ENCODE measurements around the gene GPR17. TPM values are rescaled to one million over a fixed set of nuclear protein-coding genes. Genes with fewer than 3 reads are reported as not detected.

GPR17 gene
- total RNA-seq, 1 donor from 2014 or later = not detected

GRCh38 chr2:127701651-127702394 is 55.9 kb downstream of the GPR17 start:
- H3K27ac Mint-ChIP-seq = peak overlapping the region; percentile 99
- H3K9me3 Mint-ChIP-seq (ENCODE audit: low read depth) = no peaks in the 10 kb centered on the region
- peak; percentile 72 for DNase-seq (ENCODE audit: low spot score, unreplicated experiment)
- TF ChIP-seq CTCF (IDR thresholded peaks at IDR 0.05; ENCODE audit: unreplicated experiment) = peak; percentile 44
- peaks cover 8% of the 10 kb centered on the region for H3K36me3 Mint-ChIP-seq (ENCODE audit: insufficient read depth)
- H3K4me1 Mint-ChIP-seq (ENCODE audit: low read depth) = peaks cover 18% of the 10 kb centered on the region
- H3K4me3 Mint-ChIP-seq (ENCODE audit: low read depth) = peak overlapping the region; percentile 90
- no peaks in the 10 kb centered on the region for H3K27me3 Mint-ChIP-seq

Other genes with a start within 250 kb of the GPR17 start
- gene PROC, start 227.7 kb upstream of the GPR17 start, total RNA-seq = 18.7 and 25.3 TPM in 2 replicates
- gene IWS1, start 119.7 kb upstream of the GPR17 start, total RNA-seq = 60.4 and 61.2 TPM in 2 replicates
- 0.64 TPM in 1 of 2 replicates, not detected in the other for gene MYO7B, start 110.5 kb upstream of the GPR17 start, total RNA-seq
- gene LIMS2, start 29.4 kb downstream of the GPR17 start, total RNA-seq = 6.1 and 6.2 TPM in 2 replicates
- 13.7 and 15.3 TPM in 2 replicates for gene SFT2D3, start 55.3 kb downstream of the GPR17 start, total RNA-seq
- gene WDR33, start 165.0 kb downstream of the GPR17 start, total RNA-seq = 69.0 and 74.2 TPM in 2 replicates
- gene POLR2D, start 212.0 kb downstream of the GPR17 start, total RNA-seq = 41.1 and 42.7 TPM in 2 replicates
- 23.1 and 24.0 TPM in 2 replicates for gene AMMECR1L, start 239.8 kb downstream of the GPR17 start, total RNA-seq

Measured in progenitor cell of endocrine pancreas (in vitro differentiated cells).